ENCODE measurements around the gene TMEM108. TPM values are rescaled to one million over a fixed set of nuclear protein-coding genes. Genes with fewer than 3 reads are reported as not detected.

Gene TMEM108
- total RNA-seq, 4 donors from 2014 or later, result 0.21 to 1.5 TPM; not detected in 2

DNA sequence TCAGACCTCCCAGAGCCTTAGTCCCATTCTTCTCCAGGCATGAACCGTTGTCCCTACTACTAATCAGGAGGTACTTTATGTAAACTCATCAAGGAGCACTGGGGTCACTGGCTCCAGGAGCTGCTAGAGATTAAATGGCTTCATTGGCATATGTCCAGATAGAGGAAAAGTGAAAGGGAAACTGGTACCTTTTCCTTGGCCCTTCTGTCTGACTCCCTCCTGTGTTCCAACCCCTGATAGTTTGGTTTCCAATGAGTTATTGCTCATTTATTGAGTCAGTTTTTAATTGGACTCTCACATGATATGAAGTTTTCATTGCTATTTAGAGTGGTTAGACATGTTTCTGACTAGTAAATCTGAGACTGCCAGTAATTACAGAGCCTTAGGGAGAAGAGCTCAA lies 231.2 kb downstream of the TMEM108 start:
- TF ChIP-seq EP300 (IDR thresholded peaks at IDR 0.05) (no peak), POLR2A (IDR thresholded peaks at IDR 0.05) (no peak)
- TF ChIP-seq, protein P1, sequence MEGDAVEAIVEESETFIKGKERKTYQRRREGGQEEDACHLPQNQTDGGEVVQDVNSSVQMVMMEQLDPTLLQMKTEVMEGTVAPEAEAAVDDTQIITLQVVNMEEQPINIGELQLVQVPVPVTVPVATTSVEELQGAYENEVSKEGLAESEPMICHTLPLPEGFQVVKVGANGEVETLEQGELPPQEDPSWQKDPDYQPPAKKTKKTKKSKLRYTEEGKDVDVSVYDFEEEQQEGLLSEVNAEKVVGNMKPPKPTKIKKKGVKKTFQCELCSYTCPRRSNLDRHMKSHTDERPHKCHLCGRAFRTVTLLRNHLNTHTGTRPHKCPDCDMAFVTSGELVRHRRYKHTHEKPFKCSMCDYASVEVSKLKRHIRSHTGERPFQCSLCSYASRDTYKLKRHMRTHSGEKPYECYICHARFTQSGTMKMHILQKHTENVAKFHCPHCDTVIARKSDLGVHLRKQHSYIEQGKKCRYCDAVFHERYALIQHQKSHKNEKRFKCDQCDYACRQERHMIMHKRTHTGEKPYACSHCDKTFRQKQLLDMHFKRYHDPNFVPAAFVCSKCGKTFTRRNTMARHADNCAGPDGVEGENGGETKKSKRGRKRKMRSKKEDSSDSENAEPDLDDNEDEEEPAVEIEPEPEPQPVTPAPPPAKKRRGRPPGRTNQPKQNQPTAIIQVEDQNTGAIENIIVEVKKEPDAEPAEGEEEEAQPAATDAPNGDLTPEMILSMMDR (IDR thresholded peaks at IDR 0.05), result no peak
- WGBS, 2 donors, result 46 to 56% methylated on average over 1 of the region's 1 CpG
- no peaks in the 10 kb centered on the region for H3K9me3 ChIP-seq
- H3K36me3 ChIP-seq, result no peaks in the 10 kb centered on the region
- no peaks in the 10 kb centered on the region for H3K27me3 ChIP-seq
- H3K27ac ChIP-seq, result no peak overlapping the region
- H3K4me1 ChIP-seq, result no peaks in the 10 kb centered on the region
- DNase-seq (ENCODE audit: low spot score in 2 of 2), result no peak
- H3K4me3 ChIP-seq, result no peak overlapping the region

DNA sequence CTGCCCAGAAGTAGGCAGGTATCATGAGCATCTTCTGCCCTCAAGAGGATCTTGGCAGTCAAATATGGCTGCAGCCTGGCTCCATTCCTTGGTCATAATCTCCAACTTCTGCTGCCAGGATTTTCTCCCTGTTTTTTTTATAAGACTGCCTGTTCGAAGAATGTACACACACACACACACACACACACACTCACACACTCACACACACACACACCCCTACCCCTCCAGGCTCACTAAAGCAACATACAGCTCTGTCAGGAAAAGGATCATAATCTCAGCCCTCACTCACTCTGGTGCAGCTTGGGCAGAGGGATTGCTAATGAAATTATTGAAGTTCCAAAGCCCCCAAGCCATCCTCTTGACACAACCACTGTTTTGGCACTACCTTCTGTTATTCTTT lies 232.4 kb downstream of the TMEM108 start:
- Histone ChIP-seq H3K4me1 (no peaks in the 10 kb centered on the region), H3K36me3 (no peaks in the 10 kb centered on the region), H3K27ac (no peak overlapping the region), H3K4me3 (no peak overlapping the region), H3K27me3 (no peaks in the 10 kb centered on the region), H3K9me3 (no peaks in the 10 kb centered on the region)
- 50 to 61% methylated on average over 1 of the region's 1 CpG for WGBS, 2 donors
- TF ChIP-seq, protein P1 (IDR thresholded peaks at IDR 0.05), result no peak
- TF ChIP-seq EP300 (IDR thresholded peaks at IDR 0.05), result no peak
- TF ChIP-seq POLR2A (IDR thresholded peaks at IDR 0.05), result no peak
- DNase-seq (ENCODE audit: low spot score in 2 of 2), result no peak

DNA sequence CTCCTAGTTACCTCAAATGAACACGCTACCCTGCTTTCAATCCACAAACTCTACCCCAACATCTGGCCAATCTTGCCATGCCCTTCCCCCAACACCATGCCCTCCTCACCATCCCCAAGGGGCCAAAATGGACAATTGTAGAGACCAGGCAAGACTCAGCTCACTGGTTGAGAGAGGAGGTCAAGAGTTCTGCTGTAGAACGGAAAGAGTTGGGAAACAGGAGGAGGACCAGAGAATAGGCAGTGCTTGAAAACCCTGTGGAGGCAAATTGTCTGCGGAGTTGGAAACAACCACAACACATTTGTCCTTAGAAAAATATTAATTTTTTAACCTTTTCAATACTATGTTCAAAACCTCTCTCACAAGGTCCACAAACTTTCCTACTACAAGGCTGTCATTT lies 232.9 kb downstream of the TMEM108 start:
- Histone ChIP-seq H3K36me3 (no peaks in the 10 kb centered on the region), H3K27ac (no peak overlapping the region), H3K4me3 (no peak overlapping the region), H3K4me1 (no peaks in the 10 kb centered on the region), H3K9me3 (no peaks in the 10 kb centered on the region), H3K27me3 (no peaks in the 10 kb centered on the region)
- 79 to 84% methylated on average over 3 of the region's 3 CpGs for WGBS, 2 donors
- no peak for TF ChIP-seq POLR2A (IDR thresholded peaks at IDR 0.05)
- no peak for TF ChIP-seq EP300 (IDR thresholded peaks at IDR 0.05)
- TF ChIP-seq, protein P1 (IDR thresholded peaks at IDR 0.05), result no peak
- DNase-seq (ENCODE audit: low spot score in 2 of 2), result no peak

DNA sequence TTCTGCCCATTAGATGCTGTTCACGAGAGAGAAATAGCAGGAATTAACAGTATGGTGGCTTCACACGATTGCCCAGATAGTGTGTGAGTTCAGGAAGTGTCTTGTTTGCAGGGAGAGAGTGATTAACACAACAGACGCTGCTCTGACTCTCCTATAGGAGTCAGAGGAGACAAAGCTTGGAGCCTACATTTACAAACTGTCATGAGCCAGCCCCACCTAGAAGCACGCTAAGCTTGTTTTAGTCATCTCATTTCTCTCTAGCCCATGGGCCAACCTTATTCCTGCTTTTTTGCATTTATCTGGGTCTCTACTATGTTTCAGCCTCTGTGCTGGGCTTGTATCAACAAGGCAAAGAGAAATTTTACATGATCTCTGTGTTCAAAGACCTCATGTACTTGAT lies 233.3 kb downstream of the TMEM108 start:
- TF ChIP-seq, protein P1 (IDR thresholded peaks at IDR 0.05), result no peak
- TF ChIP-seq POLR2A (IDR thresholded peaks at IDR 0.05) (no peak), EP300 (IDR thresholded peaks at IDR 0.05) (no peak)
- Histone ChIP-seq H3K27me3 (no peaks in the 10 kb centered on the region), H3K36me3 (no peaks in the 10 kb centered on the region), H3K4me3 (no peak overlapping the region), H3K4me1 (no peaks in the 10 kb centered on the region), H3K27ac (no peak overlapping the region), H3K9me3 (no peaks in the 10 kb centered on the region)
- 59 to 68% methylated on average over 4 of the region's 4 CpGs for WGBS, 2 donors
- DNase-seq (ENCODE audit: low spot score in 2 of 2), result no peak

DNA sequence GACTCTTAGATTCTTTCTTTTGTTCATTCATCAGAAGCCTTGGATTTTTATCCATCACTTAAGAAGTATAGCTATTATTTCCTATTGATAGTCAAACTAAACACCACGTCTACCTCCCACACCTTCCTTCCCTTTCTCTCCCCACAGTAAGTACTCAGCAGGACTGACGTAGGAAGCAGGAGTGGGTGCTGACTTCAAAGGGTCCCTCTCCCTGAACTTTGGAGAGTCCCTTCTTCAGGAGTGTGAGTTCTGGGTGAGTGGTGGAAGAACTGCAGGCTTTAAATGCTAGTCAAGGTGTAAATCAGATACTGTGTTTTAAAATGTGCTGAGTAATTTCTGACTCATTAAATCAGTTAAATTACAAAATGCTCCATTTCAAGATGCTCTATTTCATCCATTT lies 235.2 kb downstream of the TMEM108 start:
- no peaks in the 10 kb centered on the region for H3K9me3 ChIP-seq
- WGBS, 2 donors, result 70 to 75% methylated on average over 2 of the region's 2 CpGs
- TF ChIP-seq, protein P1 (IDR thresholded peaks at IDR 0.05), result no peak
- no peak for TF ChIP-seq POLR2A (IDR thresholded peaks at IDR 0.05)
- no peak for TF ChIP-seq EP300 (IDR thresholded peaks at IDR 0.05)
- no peak overlapping the region for H3K4me3 ChIP-seq
- no peak overlapping the region for H3K27ac ChIP-seq
- H3K36me3 ChIP-seq, result no peaks in the 10 kb centered on the region
- DNase-seq (ENCODE audit: low spot score in 2 of 2), result no peak
- H3K4me1 ChIP-seq, result no peaks in the 10 kb centered on the region
- no peaks in the 10 kb centered on the region for H3K27me3 ChIP-seq
